A549 treated with ZK216348 at 1 μM for 4 hours (cell line): ENCODE results near the gene EFCAB6. TPM values are rescaled to one million over a fixed set of nuclear protein-coding genes. Genes with fewer than 3 reads are reported as not detected.

Experiments used
- total RNA-seq: library from RNA; stranded (reverse); fragments of 200-300 nt; extraction: Qiagen RNA extraction; gene quantifications from 5 replicates; pipeline ENCODE4 v1.2.3, GENCODE V29; 2022; ENCODE audit warnings: low read depth

EFCAB6 gene, protein sequence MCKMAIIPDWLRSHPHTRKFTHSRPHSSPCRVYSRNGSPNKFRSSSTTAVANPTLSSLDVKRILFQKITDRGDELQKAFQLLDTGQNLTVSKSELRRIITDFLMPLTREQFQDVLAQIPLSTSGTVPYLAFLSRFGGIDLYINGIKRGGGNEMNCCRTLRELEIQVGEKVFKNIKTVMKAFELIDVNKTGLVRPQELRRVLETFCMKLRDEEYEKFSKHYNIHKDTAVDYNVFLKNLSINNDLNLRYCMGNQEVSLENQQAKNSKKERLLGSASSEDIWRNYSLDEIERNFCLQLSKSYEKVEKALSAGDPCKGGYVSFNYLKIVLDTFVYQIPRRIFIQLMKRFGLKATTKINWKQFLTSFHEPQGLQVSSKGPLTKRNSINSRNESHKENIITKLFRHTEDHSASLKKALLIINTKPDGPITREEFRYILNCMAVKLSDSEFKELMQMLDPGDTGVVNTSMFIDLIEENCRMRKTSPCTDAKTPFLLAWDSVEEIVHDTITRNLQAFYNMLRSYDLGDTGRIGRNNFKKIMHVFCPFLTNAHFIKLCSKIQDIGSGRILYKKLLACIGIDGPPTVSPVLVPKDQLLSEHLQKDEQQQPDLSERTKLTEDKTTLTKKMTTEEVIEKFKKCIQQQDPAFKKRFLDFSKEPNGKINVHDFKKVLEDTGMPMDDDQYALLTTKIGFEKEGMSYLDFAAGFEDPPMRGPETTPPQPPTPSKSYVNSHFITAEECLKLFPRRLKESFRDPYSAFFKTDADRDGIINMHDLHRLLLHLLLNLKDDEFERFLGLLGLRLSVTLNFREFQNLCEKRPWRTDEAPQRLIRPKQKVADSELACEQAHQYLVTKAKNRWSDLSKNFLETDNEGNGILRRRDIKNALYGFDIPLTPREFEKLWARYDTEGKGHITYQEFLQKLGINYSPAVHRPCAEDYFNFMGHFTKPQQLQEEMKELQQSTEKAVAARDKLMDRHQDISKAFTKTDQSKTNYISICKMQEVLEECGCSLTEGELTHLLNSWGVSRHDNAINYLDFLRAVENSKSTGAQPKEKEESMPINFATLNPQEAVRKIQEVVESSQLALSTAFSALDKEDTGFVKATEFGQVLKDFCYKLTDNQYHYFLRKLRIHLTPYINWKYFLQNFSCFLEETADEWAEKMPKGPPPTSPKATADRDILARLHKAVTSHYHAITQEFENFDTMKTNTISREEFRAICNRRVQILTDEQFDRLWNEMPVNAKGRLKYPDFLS (N-terminal part only)
- 0.34 to 1.1 TPM (median 0.45 TPM) in 5 replicates for total RNA-seq

DNA sequence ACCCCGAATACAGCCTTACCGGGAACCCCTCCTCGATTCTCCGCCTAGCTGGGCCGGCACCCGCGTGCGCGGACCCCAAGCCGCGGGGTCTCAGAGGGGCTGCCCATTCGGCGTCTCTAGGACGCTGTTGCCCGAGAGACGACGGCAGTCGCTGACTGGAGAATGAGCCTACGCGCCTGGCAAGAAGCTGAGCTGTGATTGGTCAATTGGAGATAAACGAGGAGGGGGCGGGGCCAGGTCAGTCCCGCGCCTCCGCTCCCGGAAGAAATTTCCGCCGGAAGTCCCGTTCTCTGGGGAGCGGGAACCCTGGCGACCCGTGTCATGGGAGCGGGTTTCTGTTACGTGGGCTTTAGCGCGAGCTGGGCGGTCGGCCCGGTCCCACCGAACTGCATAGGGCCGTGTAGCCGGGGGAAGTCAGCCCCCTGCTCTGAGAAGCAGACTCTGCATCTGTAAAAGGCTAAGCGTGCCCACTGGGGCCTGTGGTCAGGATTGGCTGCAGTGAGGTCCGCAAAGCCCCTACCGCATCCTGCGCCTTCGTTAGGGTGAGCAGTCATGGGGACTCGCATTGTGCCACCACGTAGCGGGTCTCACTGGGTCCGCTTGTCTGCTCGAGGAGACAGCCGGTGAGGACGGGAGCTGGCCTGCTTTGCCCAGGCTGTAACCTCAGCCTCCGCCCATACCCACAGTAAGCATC is at the start of gene EFCAB6:
EFCAB6 (minus strand) TSS at position 157 of the 694 bp plus-strand sequence. CDS start 29,987 bp downstream, outside the sequence.

Other genes starting within 250 kb of the EFCAB6 start
- not detected in 5 replicates for gene SULT4A1, start 50.2 kb upstream of the EFCAB6 start, total RNA-seq
- not detected in 5 replicates for gene PNPLA5, start 79.7 kb upstream of the EFCAB6 start, total RNA-seq
- gene PNPLA3, start 111.5 kb upstream of the EFCAB6 start, total RNA-seq: 0.52 to 1.7 TPM (median 1.3 TPM) in 5 replicates
- 41.1 to 48.9 TPM (median 46.7 TPM) in 5 replicates for gene SAMM50, start 143.1 kb upstream of the EFCAB6 start, total RNA-seq
- 32.2 to 42.7 TPM (median 38.5 TPM) in 5 replicates for gene PARVB, start 212.0 kb upstream of the EFCAB6 start, total RNA-seq